Left lung (tissue), 10 donors: ENCODE results near the gene KRTAP10-1. TPM values are rescaled to one million over a fixed set of nuclear protein-coding genes. Genes with fewer than 3 reads are reported as not detected.
A peak's percentile ranks its signal among the peaks of the same experiment; 100 is the strongest.
"Not testable (repeated sequence)": the region's sequence is repeated elsewhere in the genome, so short reads cannot be mapped to it uniquely, and the experiment has no call there.

Experiments used
- ATAC-seq: fragments of 200-7000 bp; cut with Tn5 transposase; one replicate; pipeline ENCODE4 v1.9.1; 2020; ENCODE audit warnings: moderate library complexity
- DNase-seq, 4 donors: peaks; one replicate each; pipeline ENCODE4 v3.0.0-alpha.2; 2013 to 2020
- H3K27ac ChIP-seq, 2 donors: fragments of 200-600 bp; sonication (generic) in 1 of 2; one replicate each; pipeline versions ENCODE4 v1.5.0 to v1.8.0; 2020 to 2021
- H3K27me3 ChIP-seq, 2 donors: fragments of 200-600 bp; sonication (generic) in 1 of 2; one replicate each; pipeline versions ENCODE4 v1.5.0 to v1.8.0; 2020 to 2021
- H3K36me3 ChIP-seq, 2 donors: fragments of 200-600 bp; sonication (generic) in 1 of 2; one replicate each; pipeline versions ENCODE4 v1.5.0 to v1.8.0; 2020 to 2021
- H3K4me1 ChIP-seq, 2 donors: fragments of 200-600 bp; one replicate each; pipeline ENCODE4 v1.8.0; 2021
- H3K4me3 ChIP-seq, 2 donors: fragments of 200-600 bp; sonication (generic) in 1 of 2; one replicate each; pipeline versions ENCODE4 v1.5.0 to v1.8.0; 2020 to 2021; ENCODE audit warnings: mild to moderate bottlenecking in 1 of 2
- H3K9me3 ChIP-seq, 2 donors: fragments of 200-600 bp; sonication (generic) in 1 of 2; one replicate each; pipeline versions ENCODE4 v1.5.0 to v1.8.0; 2020 to 2021
- CTCF ChIP-seq, 2 donors: fragments of 200-600 bp; sonication (generic) in 1 of 2; IDR thresholded peaks; one replicate each; pipeline versions ENCODE4 v1.5.0 to v1.8.0; 2021; ENCODE audit warnings: antibody characterized with exemption in 2 of 2
- intact Hi-C, 2 donors: fragments of 100-400 bp; cut with DNase I; formaldehyde crosslinking; loops; one replicate each; pipeline versions ENCODE4 v1.11.2 to v1.14.2; 2022
- polyA plus RNA-seq, 6 donors: library from polyadenylated mRNA; unstranded; fragments of 120-200 nt; gene quantifications; one replicate each; pipeline ENCODE4 v1.2.1, GENCODE V29; 2013; ENCODE audit not compliant: insufficient read length in 6 of 6
- total RNA-seq, 2 donors: library from RNA; stranded (reverse); fragmentation: NEBNext Ultra II Directional; extraction: Animal tissue kit (Norgen Biotek cat#: 25700); gene quantifications; one replicate each; pipeline ENCODE4 v1.2.1, GENCODE V29; 2021
- donor health status: DM: no; HTN: yes; CAD: no.
- donor health status: DM: no; HTN: no; CAD: no.

The KRTAP10-1 gene
- total and polyA plus RNA-seq, 8 donors = not detected

GRCh38 chr21:44583089-44583799, 43.2 kb upstream of the KRTAP10-1 start:
- no peaks in the 10 kb centered on the region for H3K36me3 ChIP-seq
- H3K4me3 ChIP-seq = no peak overlapping the region
- intact Hi-C loops = no loop called here
- peaks cover 0 to 60% of the 10 kb centered on the region in 2 donors for H3K27me3 ChIP-seq
- H3K9me3 ChIP-seq = peaks cover 0 to 21% of the 10 kb centered on the region in 2 donors
- DNase-seq (peak in 2 of 4 donors; percentile 11 to 38), ATAC-seq (no peak)
- H3K27ac ChIP-seq = no peak overlapping the region
- no peak for TF ChIP-seq CTCF (IDR thresholded peaks at IDR 0.05)
- H3K4me1 ChIP-seq = no peaks in the 10 kb centered on the region

- Histone ChIP-seq H3K27ac (no peak overlapping the region), H3K4me1 (no peaks in the 10 kb centered on the region), H3K36me3 (no peaks in the 10 kb centered on the region), H3K9me3 (peaks cover 0 to 27% of the 10 kb centered on the region in 2 donors), H3K4me3 (no peak overlapping the region), H3K27me3 (peaks cover 0 to 60% of the 10 kb centered on the region in 2 donors)
- ATAC-seq (no peak), DNase-seq (no peak)
- TF ChIP-seq CTCF (IDR thresholded peaks at IDR 0.05) = no peak
- intact Hi-C loops = no loop called here
Observed at GRCh38 chr21:44582055-44582454, 42.1 kb upstream of the KRTAP10-1 start.

GRCh38 chr21:44581158-44581557, 41.2 kb upstream of the KRTAP10-1 start:
- peaks cover 0 to 35% of the 10 kb centered on the region in 2 donors for H3K9me3 ChIP-seq
- no peak for ATAC-seq
- no peak for DNase-seq
- H3K4me3 ChIP-seq = no peak overlapping the region
- peaks cover 0 to 53% of the 10 kb centered on the region in 2 donors for H3K27me3 ChIP-seq
- H3K4me1 ChIP-seq = no peaks in the 10 kb centered on the region
- intact Hi-C loops = no loop called here
- H3K27ac ChIP-seq = no peak overlapping the region
- H3K36me3 ChIP-seq = no peaks in the 10 kb centered on the region
- TF ChIP-seq CTCF (IDR thresholded peaks at IDR 0.05) = no peak

GRCh38 chr21:44580231-44580821, 40.3 kb upstream of the KRTAP10-1 start, which contains the start of gene KRTAP10-5:
KRTAP10-5 (minus strand) TSS chr21:44580604; CDS start chr21:44580578, 26 bp downstream.
- H3K9me3 ChIP-seq = peaks cover 0 to 35% of the 10 kb centered on the region in 2 donors
- H3K27ac ChIP-seq, DNase-seq, intact Hi-C loops, H3K4me1 ChIP-seq, H3K4me3 ChIP-seq, H3K36me3 ChIP-seq, ATAC-seq: not testable (repeated sequence)
- peaks cover 0 to 48% of the 10 kb centered on the region in 2 donors for H3K27me3 ChIP-seq

- TF ChIP-seq CTCF (IDR thresholded peaks at IDR 0.05) = no peak
- ATAC-seq (no peak), DNase-seq (no peak)
- Histone ChIP-seq H3K27ac (no peak overlapping the region), H3K4me3 (no peak overlapping the region), H3K36me3 (no peaks in the 10 kb centered on the region), H3K9me3 (peaks cover 0 to 35% of the 10 kb centered on the region in 2 donors), H3K27me3 (peaks cover 0 to 48% of the 10 kb centered on the region in 2 donors), H3K4me1 (no peaks in the 10 kb centered on the region)
- intact Hi-C loops = no loop called here
Observed at GRCh38 chr21:44579833-44580144, 39.8 kb upstream of the KRTAP10-1 start.
